HG03196 (cell line): ENCODE data around the gene BMP10.
"Not testable (repeated sequence)": the region's sequence is repeated elsewhere in the genome, so short reads cannot be mapped to it uniquely, and the experiment has no call there.

Source experiments
- ATAC-seq: cut with Tn5 transposase; IDR thresholded peaks from one replicate; pipeline ENCODE4 v1.9.1; 2021; ENCODE audit not compliant: unreplicated experiment

The BMP10 gene

GRCh38 chr2:68895981-68896380 lies 24.8 kb upstream of the BMP10 start:
- ATAC-seq, result not testable (repeated sequence)

GRCh38 chr2:68889500-68889899 lies 18.3 kb upstream of the BMP10 start:
- ATAC-seq, result no peak

GRCh38 chr2:68889021-68889420 lies 17.8 kb upstream of the BMP10 start:
- no peak for ATAC-seq

- ATAC-seq, result no peak
Observed at GRCh38 chr2:68888038-68888704, 17.0 kb upstream of the BMP10 start.

- no peak for ATAC-seq
Observed at GRCh38 chr2:68885811-68886075, 14.5 kb upstream of the BMP10 start.

- no peak for ATAC-seq
Observed at GRCh38 chr2:68885074-68885810, 14.0 kb upstream of the BMP10 start.

- no peak for ATAC-seq
Observed at GRCh38 chr2:68880213-68880612, 9.0 kb upstream of the BMP10 start.

- no peak for ATAC-seq
Observed at GRCh38 chr2:68879296-68879695, 8.1 kb upstream of the BMP10 start.

GRCh38 chr2:68878753-68879152 lies 7.6 kb upstream of the BMP10 start:
- no peak for ATAC-seq

GRCh38 chr2:68878071-68878711 lies 7.0 kb upstream of the BMP10 start:
- no peak for ATAC-seq

GRCh38 chr2:68877079-68877772 lies 6.0 kb upstream of the BMP10 start:
- no peak for ATAC-seq

- no peak for ATAC-seq
Observed at GRCh38 chr2:68870215-68870614, 982 bp downstream of the BMP10 start.

- ATAC-seq, result no peak
Observed at GRCh38 chr2:68865108-68865507, 6.1 kb downstream of the BMP10 start.

- ATAC-seq, result no peak
Observed at GRCh38 chr2:68863996-68864395, 7.2 kb downstream of the BMP10 start.

GRCh38 chr2:68862889-68863288 lies 8.3 kb downstream of the BMP10 start:
- ATAC-seq, result no peak

- ATAC-seq, result no peak
Observed at GRCh38 chr2:68861330-68861729, 9.9 kb downstream of the BMP10 start.

GRCh38 chr2:68860111-68860510 lies 11.1 kb downstream of the BMP10 start:
- ATAC-seq, result no peak

- no peak for ATAC-seq
Observed at GRCh38 chr2:68857855-68858456, 13.2 kb downstream of the BMP10 start.

- ATAC-seq, result no peak
Observed at GRCh38 chr2:68857202-68857845, 13.9 kb downstream of the BMP10 start.

- no peak for ATAC-seq
Observed at GRCh38 chr2:68855550-68855949, 15.6 kb downstream of the BMP10 start.

GRCh38 chr2:68854476-68854875 lies 16.7 kb downstream of the BMP10 start:
- ATAC-seq, result no peak
